Natural killer cell (primary cell): Measurements from ENCODE around the gene WDR81. TPM values are rescaled to one million over a fixed set of nuclear protein-coding genes. Genes with fewer than 3 reads are reported as not detected.

Source experiments
- ATAC-seq, 3 donors: fragments of 150-1000 bp in 2 of 3; fragments of 200-7000 bp in 1 of 3; cut with Tn5 transposase; 1 replicate in 1 of 3; 2 replicates in 2 of 3; pipeline ENCODE4 v1.10.0; 2021; ENCODE audit warnings: mild to moderate bottlenecking in 2 of 3, moderate library complexity in 2 of 3
- DNase-seq, 2 donors: peaks; one replicate each; pipeline versions ENCODE4 v3.0.0 to v3.0.0-alpha.2; 2013 to 2021; ENCODE audit warnings: mixed read lengths in 1 of 2
- H3K27ac ChIP-seq: one replicate; pipeline ENCODE4 v1.5.1; 2013; ENCODE audit warnings: mild to moderate bottlenecking, low read length
- H3K27me3 ChIP-seq: one replicate; pipeline ENCODE4 v1.6.1; 2013; ENCODE audit warnings: low read length; ENCODE audit not compliant: control insufficient read depth, insufficient read depth
- H3K36me3 ChIP-seq: one replicate; pipeline ENCODE4 v1.6.1; 2013; ENCODE audit warnings: low read length; ENCODE audit not compliant: control insufficient read depth, insufficient read depth
- H3K4me1 ChIP-seq: one replicate; pipeline ENCODE4 v1.6.1; 2013; ENCODE audit warnings: low read length; ENCODE audit not compliant: control insufficient read depth, insufficient read depth
- H3K4me3 ChIP-seq: one replicate; pipeline ENCODE4 v1.5.1; 2013; ENCODE audit warnings: low read length
- H3K9me3 ChIP-seq: one replicate; pipeline ENCODE4 v1.6.1; 2013; ENCODE audit warnings: low read length; ENCODE audit not compliant: control insufficient read depth, insufficient read depth
- H3K27ac Mint-ChIP-seq, 2 donors: one replicate each; pipeline ENCODE4 v1.8.0; 2022; ENCODE audit warnings: mild to moderate bottlenecking in 2 of 2, mixed read lengths in 2 of 2, moderate library complexity in 1 of 2
- H3K27me3 Mint-ChIP-seq, 2 donors: one replicate each; pipeline ENCODE4 v1.8.0; 2022; ENCODE audit warnings: low read depth in 2 of 2, mixed read lengths in 2 of 2
- H3K36me3 Mint-ChIP-seq: one replicate; pipeline ENCODE4 v1.8.0; 2022; ENCODE audit warnings: mixed read lengths
- H3K4me1 Mint-ChIP-seq, 2 donors: one replicate each; pipeline ENCODE4 v1.8.0; 2022; ENCODE audit warnings: mixed read lengths in 2 of 2
- H3K4me3 Mint-ChIP-seq: one replicate; pipeline ENCODE4 v1.8.0; 2022; ENCODE audit warnings: mild to moderate bottlenecking, moderate library complexity, mixed read lengths
- H3K9me3 Mint-ChIP-seq, 2 donors: one replicate each; pipeline ENCODE4 v1.8.0; 2022; ENCODE audit warnings: mixed read lengths in 2 of 2
- CTCF ChIP-seq: fragments of 200-600 bp; IDR thresholded peaks from one replicate; pipeline ENCODE4 v1.8.0; 2022; ENCODE audit warnings: antibody characterized with exemption
- whole genome bisulfite sequencing: methylation state at CpG from one replicate; pipeline ENCODE4 v1.1.7; 2013; ENCODE audit warnings: missing lambda C conversion rate; ENCODE audit not compliant: insufficient coverage; 5-methylcytosine and 5-hydroxymethylcytosine counted together
- intact Hi-C: fragments of 100-400 bp; cut with micrococcal nuclease; formaldehyde crosslinking; loops from one replicate; pipeline ENCODE4 v1.14.2; 2022
- total RNA-seq, 4 donors: library from RNA; stranded (reverse); fragments of 120-200 nt in 1 of 4; gene quantifications; one replicate each; pipeline versions ENCODE4 v1.2.3 to v1.2.4, GENCODE V29; 2013 to 2022

The WDR81 gene
- total RNA-seq, 3 donors from 2014 or later (not counting 1 experiment from before 2014, with no cell fraction given) = 40.8 to 54.2 (median 46.2) TPM

GRCh38 chr17:1724869-1725641, 551 bp downstream of the WDR81 start:
- Mint-ChIP-seq H3K27ac (peak overlapping the region; percentile 62 to 88), H3K9me3 (no peaks in the 10 kb centered on the region), H3K36me3 (no peaks in the 10 kb centered on the region), H3K27me3 (no peaks in the 10 kb centered on the region), H3K4me1 (peaks cover 20 to 46% of the 10 kb centered on the region in 2 donors), H3K4me3 (peak overlapping the region; percentile 79)
- 15% methylated on average over 51 of the region's 51 CpGs for WGBS
- DNase-seq (no peak), ATAC-seq (peak; percentile 56 to 72 (median 68))
- intact Hi-C loops = loop anchor here (5.0 kb wide), 2 partner anchors 57 to 142 kb away; no protein-coding TSS in a partner anchor
- Histone ChIP-seq H3K36me3 (peaks cover 21% of the 10 kb centered on the region), H3K9me3 (no peaks in the 10 kb centered on the region), H3K4me1 (peaks cover 70% of the 10 kb centered on the region), H3K27ac (no peak overlapping the region), H3K4me3 (peak overlapping the region; percentile 43), H3K27me3 (no peaks in the 10 kb centered on the region)
- TF ChIP-seq CTCF = no peak

- peak overlapping the region; percentile 79 for H3K4me3 Mint-ChIP-seq
- H3K9me3 Mint-ChIP-seq = no peaks in the 10 kb centered on the region
- no peaks in the 10 kb centered on the region for H3K27me3 ChIP-seq
- no peak overlapping the region for H3K27ac ChIP-seq
- intact Hi-C loops = no loop called here
- peaks cover 66% of the 10 kb centered on the region for H3K4me1 ChIP-seq
- H3K36me3 ChIP-seq = peaks cover 27% of the 10 kb centered on the region
- H3K27ac Mint-ChIP-seq = peak overlapping the region; percentile 62 to 88
- no peaks in the 10 kb centered on the region for H3K9me3 ChIP-seq
- 96% methylated on average over 54 of the region's 54 CpGs for WGBS
- peak overlapping the region; percentile 43 for H3K4me3 ChIP-seq
- DNase-seq (no peak), ATAC-seq (no peak)
- H3K27me3 Mint-ChIP-seq = no peaks in the 10 kb centered on the region
- no peak for TF ChIP-seq CTCF
- H3K36me3 Mint-ChIP-seq = no peaks in the 10 kb centered on the region
- peaks cover 20 to 43% of the 10 kb centered on the region in 2 donors for H3K4me1 Mint-ChIP-seq
Observed at GRCh38 chr17:1725642-1726511, 1.4 kb downstream of the WDR81 start.

GRCh38 chr17:1726626-1727257, 2.2 kb downstream of the WDR81 start:
- Mint-ChIP-seq H3K36me3 (no peaks in the 10 kb centered on the region), H3K27ac (no peak overlapping the region), H3K4me1 (peaks cover 20 to 41% of the 10 kb centered on the region in 2 donors), H3K9me3 (no peaks in the 10 kb centered on the region), H3K27me3 (no peaks in the 10 kb centered on the region), H3K4me3 (no peak overlapping the region)
- Histone ChIP-seq H3K27ac (no peak overlapping the region), H3K4me3 (no peak overlapping the region), H3K4me1 (peaks cover 59% of the 10 kb centered on the region), H3K27me3 (no peaks in the 10 kb centered on the region), H3K9me3 (no peaks in the 10 kb centered on the region), H3K36me3 (peaks cover 32% of the 10 kb centered on the region)
- ATAC-seq (no peak), DNase-seq (no peak)
- 95% methylated on average over 18 of the region's 18 CpGs for WGBS
- intact Hi-C loops = no loop called here
- no peak for TF ChIP-seq CTCF
